Thyroid gland (tissue), 4 donors: ENCODE measurements around the gene ANAPC16. TPM values are rescaled to one million over a fixed set of nuclear protein-coding genes. Genes with fewer than 3 reads are reported as not detected.

Experiments
- DNase-seq, 2 donors: peaks; one replicate each; pipeline ENCODE4 v3.0.0-alpha.2; 2019
- H3K27ac ChIP-seq, 3 donors: fragments of 200-600 bp; sonication (generic); 1 replicate in 2 of 3; 2 replicates in 1 of 3; pipeline ENCODE4 v1.5.1; 2016 to 2019; ENCODE audit warnings: mild to moderate bottlenecking in 1 of 3, moderate library complexity in 1 of 3
- H3K27me3 ChIP-seq: fragments of 200-600 bp; sonication (generic); one replicate; pipeline ENCODE4 v1.5.1; 2019
- H3K36me3 ChIP-seq, 2 donors: fragments of 200-600 bp; sonication (generic); one replicate each; pipeline ENCODE4 v1.5.1; 2016 to 2019
- H3K4me1 ChIP-seq, 2 donors: fragments of 200-600 bp; sonication (generic); one replicate each; pipeline ENCODE4 v1.5.1; 2017 to 2019
- H3K4me3 ChIP-seq, 3 donors: fragments of 200-600 bp; sonication (generic); replicated peaks in 1 of 3; 1 replicate in 2 of 3; 2 replicates in 1 of 3; pipeline ENCODE4 v1.5.1; 2016; ENCODE audit warnings: mild to moderate bottlenecking in 1 of 3
- H3K9me3 ChIP-seq: fragments of 200-600 bp; sonication (generic); one replicate; pipeline ENCODE4 v1.5.1; 2017
- POLR2A ChIP-seq, 2 donors: fragments of 450-650 bp; IDR thresholded peaks; one replicate each; pipeline ENCODE4 v1.6.1; 2017; ENCODE audit warnings: antibody characterized with exemption in 2 of 2, mild to moderate bottlenecking in 2 of 2, moderate library complexity in 1 of 2
- WGBS, 2 donors: methylation state at CpG; one replicate each; pipeline ENCODE4 v1.1.5; 2017; 5-methylcytosine and 5-hydroxymethylcytosine counted together
- intact Hi-C: fragments of 100-400 bp; cut with DNase I; formaldehyde crosslinking; loops from one replicate; pipeline ENCODE4 v1.15.1; 2023
- total RNA-seq, 4 donors: library from RNA; depleted of rRNA; stranded (reverse); fragments of >200 nt; gene quantifications; one replicate each; pipeline ENCODE4 v1.2.3, GENCODE V29; 2016
- TF ChIP-seq, protein P1 (sequence below), 6 experiments: fragments of 200-600 bp in 3 of 6; fragments of 450-650 bp in 3 of 6; sonication (generic) in 3 of 6; IDR thresholded peaks; one replicate each; pipeline ENCODE4 v1.5.1; 2016 to 2019; ENCODE audit warnings: antibody characterized with exemption in 6 of 6, mild to moderate bottlenecking in 2 of 6, inconsistent platforms in 1 of 6, moderate library complexity in 1 of 6

Gene ANAPC16
- total RNA-seq, 4 donors from 2014 or later, result 100 to 214 (median 129) TPM

DNA sequence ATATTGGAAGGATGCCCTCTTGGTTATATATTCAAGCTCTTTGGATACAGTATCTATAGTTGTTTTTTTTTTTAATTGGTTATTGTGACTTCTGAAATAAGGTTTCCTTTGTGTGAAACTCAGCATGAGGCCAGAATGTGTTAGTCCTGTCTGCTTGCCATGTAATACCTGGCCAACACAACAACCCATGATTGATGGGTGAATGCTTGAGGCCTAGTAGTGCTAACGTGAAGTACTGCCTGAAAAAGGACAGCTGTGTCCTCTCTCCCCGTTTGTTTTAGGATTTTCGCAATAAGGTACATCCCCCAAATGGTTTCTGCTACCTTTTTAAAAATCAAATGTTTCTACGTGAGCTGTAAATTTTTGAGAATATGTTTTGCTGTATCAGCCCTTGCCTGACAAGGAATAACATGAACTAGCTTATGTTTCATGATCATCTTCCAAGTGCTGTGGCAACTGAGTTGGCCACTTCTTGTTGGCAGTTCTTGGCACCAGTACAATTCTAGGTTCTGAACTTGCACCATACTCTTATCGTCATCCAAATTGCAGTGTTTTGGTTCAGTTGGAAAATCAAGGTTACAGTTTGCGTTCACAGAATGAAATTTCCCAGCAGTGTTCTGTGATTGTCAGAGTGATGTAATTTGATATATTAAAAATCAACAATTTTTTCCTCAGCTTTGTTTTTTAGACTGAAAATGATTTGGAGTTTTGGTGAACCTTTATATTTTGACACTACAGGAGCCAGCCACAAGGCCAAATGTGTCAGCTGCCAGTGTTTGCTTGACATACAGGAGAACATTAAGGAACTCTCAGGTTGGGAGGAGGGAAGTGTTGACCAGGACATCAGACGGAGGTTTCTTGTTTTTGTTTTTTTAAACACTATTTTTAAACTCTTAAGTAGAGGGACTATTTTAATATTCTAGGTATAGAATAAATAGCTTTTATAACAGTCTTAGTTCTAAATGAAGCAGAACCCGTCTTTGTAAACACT is 13.7 kb downstream of the ANAPC16 start:
- intact Hi-C loops, result loop anchor here (10.0 kb wide), 1 partner anchor 275 kb away; no protein-coding TSS in a partner anchor
- TF ChIP-seq, protein P1, sequence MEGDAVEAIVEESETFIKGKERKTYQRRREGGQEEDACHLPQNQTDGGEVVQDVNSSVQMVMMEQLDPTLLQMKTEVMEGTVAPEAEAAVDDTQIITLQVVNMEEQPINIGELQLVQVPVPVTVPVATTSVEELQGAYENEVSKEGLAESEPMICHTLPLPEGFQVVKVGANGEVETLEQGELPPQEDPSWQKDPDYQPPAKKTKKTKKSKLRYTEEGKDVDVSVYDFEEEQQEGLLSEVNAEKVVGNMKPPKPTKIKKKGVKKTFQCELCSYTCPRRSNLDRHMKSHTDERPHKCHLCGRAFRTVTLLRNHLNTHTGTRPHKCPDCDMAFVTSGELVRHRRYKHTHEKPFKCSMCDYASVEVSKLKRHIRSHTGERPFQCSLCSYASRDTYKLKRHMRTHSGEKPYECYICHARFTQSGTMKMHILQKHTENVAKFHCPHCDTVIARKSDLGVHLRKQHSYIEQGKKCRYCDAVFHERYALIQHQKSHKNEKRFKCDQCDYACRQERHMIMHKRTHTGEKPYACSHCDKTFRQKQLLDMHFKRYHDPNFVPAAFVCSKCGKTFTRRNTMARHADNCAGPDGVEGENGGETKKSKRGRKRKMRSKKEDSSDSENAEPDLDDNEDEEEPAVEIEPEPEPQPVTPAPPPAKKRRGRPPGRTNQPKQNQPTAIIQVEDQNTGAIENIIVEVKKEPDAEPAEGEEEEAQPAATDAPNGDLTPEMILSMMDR (IDR thresholded peaks at IDR 0.05), result no peak
- TF ChIP-seq POLR2A (IDR thresholded peaks at IDR 0.05), result no peak
- H3K27ac ChIP-seq, result peak overlapping the region in 2 of 3 donors; percentile 54
- no peak overlapping the region for H3K4me3 ChIP-seq
- H3K27me3 ChIP-seq, result no peaks in the 10 kb centered on the region
- H3K36me3 ChIP-seq, result peaks cover 28 to 38% of the 10 kb centered on the region in 2 donors
- 76 to 78% methylated on average over 8 of the region's 8 CpGs for WGBS, 2 donors
- H3K9me3 ChIP-seq, result no peaks in the 10 kb centered on the region
- H3K4me1 ChIP-seq, result peaks cover 7 to 15% of the 10 kb centered on the region in 2 donors
- DNase-seq, result no peak

DNA sequence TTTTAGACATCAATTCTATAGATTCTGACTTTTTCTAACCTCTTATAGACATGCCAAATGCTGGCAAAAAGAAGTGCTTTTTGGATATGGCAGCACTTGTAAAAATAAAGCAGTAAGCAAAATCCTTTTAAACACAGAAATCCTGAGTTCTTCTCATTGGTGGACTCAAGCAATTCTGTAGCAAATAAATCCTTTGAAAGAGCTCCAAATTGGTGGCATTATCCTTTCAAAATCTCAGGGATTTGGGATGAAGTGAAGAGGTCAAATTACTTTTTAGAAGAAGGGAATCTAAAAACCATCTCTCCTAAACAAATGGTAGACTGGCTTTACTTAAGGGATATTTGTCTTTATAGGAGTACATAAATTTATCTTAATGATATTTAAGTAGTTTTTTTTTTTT is 17.8 kb downstream of the ANAPC16 start:
- peaks cover 36 to 45% of the 10 kb centered on the region in 2 donors for H3K36me3 ChIP-seq
- H3K4me3 ChIP-seq, result no peak overlapping the region
- no peak overlapping the region for H3K27ac ChIP-seq
- no peaks in the 10 kb centered on the region for H3K9me3 ChIP-seq
- peaks cover 4 to 15% of the 10 kb centered on the region in 2 donors for H3K4me1 ChIP-seq
- DNase-seq, result no peak
- H3K27me3 ChIP-seq, result no peaks in the 10 kb centered on the region
- TF ChIP-seq, protein P1 (IDR thresholded peaks at IDR 0.05), result no peak
- TF ChIP-seq POLR2A (IDR thresholded peaks at IDR 0.05), result no peak
- intact Hi-C loops, result no loop called here

DNA sequence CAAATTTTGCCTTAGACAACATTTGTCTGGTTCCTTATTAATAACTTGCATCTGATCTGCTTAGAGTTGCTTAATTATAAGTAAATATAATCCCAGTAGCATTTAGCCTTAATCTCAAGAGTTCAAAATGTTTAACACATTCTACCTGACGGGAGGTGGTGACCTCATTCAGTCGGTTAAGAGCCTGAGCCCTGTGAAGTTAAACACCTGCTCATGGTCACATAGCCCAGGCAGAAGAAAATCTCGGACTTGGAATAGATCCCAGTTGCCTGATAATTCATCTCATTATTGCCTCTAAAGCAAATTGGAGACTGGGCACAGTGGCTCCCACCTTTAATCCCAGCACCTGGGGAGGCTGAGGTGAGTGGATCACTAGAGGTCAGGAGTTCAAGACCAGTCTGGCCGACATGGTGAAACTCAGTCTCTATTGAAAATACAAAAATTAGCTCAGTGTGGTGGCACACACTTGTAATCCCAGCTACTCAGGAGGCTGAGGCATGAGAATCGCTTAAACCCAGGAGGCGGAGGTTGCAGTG is 18.8 kb downstream of the ANAPC16 start:
- TF ChIP-seq, protein P1 (IDR thresholded peaks at IDR 0.05), result no peak
- TF ChIP-seq POLR2A (IDR thresholded peaks at IDR 0.05), result no peak
- H3K27me3 ChIP-seq, result no peaks in the 10 kb centered on the region
- 90 to 95% methylated on average over 5 to 6 of the region's 6 CpGs for WGBS, 2 donors
- H3K9me3 ChIP-seq, result no peaks in the 10 kb centered on the region
- peaks cover 36 to 45% of the 10 kb centered on the region in 2 donors for H3K36me3 ChIP-seq
- no peak overlapping the region for H3K27ac ChIP-seq
- intact Hi-C loops, result no loop called here
- DNase-seq, result no peak
- H3K4me1 ChIP-seq, result peaks cover 0 to 10% of the 10 kb centered on the region in 2 donors
- no peak overlapping the region for H3K4me3 ChIP-seq

DNA sequence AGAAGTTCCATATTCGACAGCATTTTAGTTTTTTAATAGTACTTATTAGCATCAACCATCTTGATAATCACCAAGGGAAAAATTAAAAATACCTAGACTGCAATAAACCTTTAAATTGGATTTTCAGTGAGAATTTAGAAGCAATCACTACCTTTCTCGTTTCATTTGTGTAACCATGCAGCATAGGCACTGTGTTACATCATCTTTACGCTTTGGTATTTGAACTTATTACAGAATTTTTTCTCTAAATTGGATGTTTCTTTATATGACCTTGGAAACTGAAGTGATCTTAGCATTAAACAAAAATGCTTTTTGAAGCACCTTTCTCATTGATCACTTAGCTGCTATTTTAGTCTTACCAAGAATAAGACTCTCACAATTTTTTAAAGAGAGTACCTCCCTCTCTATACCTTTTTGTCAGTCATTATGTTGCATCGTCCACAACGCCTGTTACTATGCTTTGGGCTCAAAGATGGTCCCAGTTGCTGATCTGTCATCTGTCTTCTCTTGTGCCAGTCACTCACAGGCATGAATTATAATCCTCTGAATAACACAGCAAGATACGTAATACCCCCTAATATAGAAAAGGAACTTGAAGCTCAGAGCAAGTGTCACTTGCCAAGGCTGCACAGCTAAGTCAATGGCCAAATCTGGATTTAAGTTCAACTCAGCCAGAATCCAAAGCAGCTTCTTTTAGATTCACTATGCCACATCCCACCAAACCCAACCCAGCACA is 19.9 kb downstream of the ANAPC16 start:
- Histone ChIP-seq H3K36me3 (peaks cover 36 to 42% of the 10 kb centered on the region in 2 donors), H3K27ac (no peak overlapping the region), H3K9me3 (no peaks in the 10 kb centered on the region), H3K4me1 (no peaks in the 10 kb centered on the region), H3K4me3 (no peak overlapping the region), H3K27me3 (no peaks in the 10 kb centered on the region)
- TF ChIP-seq, protein P1 (IDR thresholded peaks at IDR 0.05), result no peak
- TF ChIP-seq POLR2A (IDR thresholded peaks at IDR 0.05), result no peak
- DNase-seq, result no peak
- 88 to 94% methylated on average over 6 of the region's 6 CpGs for WGBS, 2 donors
- intact Hi-C loops, result no loop called here
